Activated T-cell treated with anti-CD3 and anti-CD28 coated beads, Interleukin-2, amount 50 U/mL, for 4 hours (primary cell): ENCODE measurements around the gene SSH2. TPM values are rescaled to one million over a fixed set of nuclear protein-coding genes. Genes with fewer than 3 reads are reported as not detected.

ENCODE experiments used
- ATAC-seq, 2 donors: fragments of 200-7000 bp; cut with Tn5 transposase; one replicate each; pipeline ENCODE4 v1.10.0; 2021
- DNase-seq: peaks from one replicate; pipeline ENCODE4 v3.0.0-alpha.2; 2020
- H3K27me3 Mint-ChIP-seq: one replicate; pipeline ENCODE4 v1.8.0; 2021; ENCODE audit warnings: low read depth, mixed read lengths
- H3K36me3 Mint-ChIP-seq: one replicate; pipeline ENCODE4 v1.8.0; 2022; ENCODE audit warnings: mixed read lengths; ENCODE audit not compliant: insufficient read depth
- H3K4me1 Mint-ChIP-seq: one replicate; pipeline ENCODE4 v1.8.0; 2021; ENCODE audit warnings: low read depth, mixed read lengths
- H3K4me3 Mint-ChIP-seq: one replicate; pipeline ENCODE4 v1.8.0; 2021; ENCODE audit warnings: mild to moderate bottlenecking, moderate library complexity, mixed read lengths
- H3K9me3 Mint-ChIP-seq: one replicate; pipeline ENCODE4 v1.8.0; 2021; ENCODE audit warnings: mixed read lengths
- total RNA-seq, 3 donors: library from RNA; stranded (reverse); gene quantifications; one replicate each; pipeline ENCODE4 v1.2.1, GENCODE V29; 2021

Gene SSH2
- total RNA-seq, 3 donors from 2014 or later: 25.0 to 27.0 (median 25.9) TPM

DNA sequence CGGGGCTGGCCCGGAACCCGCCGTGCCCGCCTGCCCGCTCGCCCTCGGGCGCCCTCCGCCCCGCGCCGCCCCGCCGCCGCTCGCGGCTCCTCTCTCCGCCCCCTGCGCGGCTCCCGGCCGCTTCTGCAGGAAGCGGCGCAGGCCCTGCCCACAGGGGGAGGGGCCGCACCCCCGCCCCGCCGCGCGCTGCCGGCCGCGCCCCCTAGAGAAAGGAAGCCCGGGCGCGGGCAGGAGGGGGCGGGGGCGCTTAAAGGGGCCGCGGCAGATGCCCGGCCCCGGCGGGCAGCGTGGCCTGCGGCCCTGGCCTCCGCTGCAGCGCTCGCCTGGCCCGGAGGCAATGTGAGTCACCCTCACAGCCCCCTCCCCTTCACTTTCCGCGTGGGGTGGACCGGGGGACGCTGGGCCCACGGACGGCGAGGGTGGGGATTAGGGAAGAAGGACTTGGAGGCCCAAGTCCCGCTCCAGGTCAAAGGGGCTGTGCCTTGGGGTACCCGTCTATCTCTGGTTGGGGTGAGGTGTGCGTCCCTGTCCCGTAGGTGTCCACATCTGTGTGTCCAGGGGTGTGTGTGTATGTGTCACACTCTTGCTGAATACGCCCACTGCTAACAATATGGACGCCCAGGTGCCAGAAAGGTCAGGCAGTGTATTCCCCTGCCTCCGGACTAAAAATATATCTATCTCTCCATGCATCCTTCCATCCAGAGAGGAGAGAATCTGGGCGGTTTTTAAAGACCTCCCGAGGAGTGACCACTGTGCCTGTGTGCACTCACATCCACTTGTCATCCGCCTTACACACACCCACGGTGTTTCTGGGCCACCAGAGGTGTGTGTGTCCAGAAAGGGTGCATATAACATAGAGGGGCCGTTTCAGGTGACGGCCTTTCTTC lies 340.3 kb downstream of the SSH2 start, which contains the start of gene GIT1:
TSS of gene GIT1 (minus strand) at position 125 of the 887 bp plus-strand sequence. CDS start 270 bp downstream, outside the sequence.
- ATAC-seq (peak; percentile 80 to 81), DNase-seq (peak; percentile 80)

DNA sequence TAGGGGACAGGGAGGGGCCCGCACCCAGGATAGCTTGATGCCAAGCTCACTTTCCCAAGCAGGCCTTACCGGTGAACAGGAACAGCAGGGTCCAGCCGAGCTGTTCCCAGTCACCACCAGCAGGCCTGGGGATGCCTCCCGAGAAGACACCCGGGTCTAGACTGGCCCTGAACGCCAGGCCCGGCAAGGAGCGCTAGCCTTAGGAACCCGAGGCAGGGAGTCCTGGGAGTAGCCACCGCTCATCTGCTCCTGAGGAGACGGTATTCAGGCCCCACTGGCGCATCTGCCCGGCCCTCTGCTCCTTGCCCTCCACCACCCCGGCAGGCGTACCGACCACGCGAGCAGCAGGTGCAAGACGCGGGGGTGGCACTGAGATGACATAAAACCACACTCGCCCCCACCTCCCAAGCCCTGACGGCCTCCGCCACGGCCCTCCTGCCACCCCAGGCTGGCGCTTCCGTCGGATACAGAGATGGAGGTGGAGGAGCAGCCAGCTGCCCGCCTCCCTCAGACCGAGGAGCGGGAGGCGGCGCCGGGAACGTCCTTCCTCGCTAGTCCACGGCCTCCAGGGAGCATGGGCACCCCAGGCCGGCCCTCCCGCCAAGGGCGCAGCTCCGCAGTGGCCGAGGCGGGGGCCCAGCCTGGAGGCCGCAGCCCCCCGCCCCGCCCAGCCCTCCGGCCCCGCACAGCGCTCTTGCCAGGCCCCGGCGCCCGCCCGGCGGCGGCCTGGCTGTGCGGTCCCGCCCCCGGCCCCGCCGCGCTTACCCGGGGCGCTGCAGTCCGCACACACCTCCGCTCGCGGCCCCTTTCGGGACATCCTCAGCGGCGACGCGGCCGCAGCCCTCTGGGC lies 341.2 kb downstream of the SSH2 start:
- H3K27me3 Mint-ChIP-seq: no peaks in the 10 kb centered on the region
- H3K4me1 Mint-ChIP-seq: peaks cover 62% of the 10 kb centered on the region
- no peaks in the 10 kb centered on the region for H3K9me3 Mint-ChIP-seq
- H3K4me3 Mint-ChIP-seq: peak overlapping the region; percentile 95
- no peaks in the 10 kb centered on the region for H3K36me3 Mint-ChIP-seq
- DNase-seq (peak; percentile 66), ATAC-seq (peak; percentile 28 to 32)

More for the DNA sequence above, 340.3 kb downstream of the SSH2 start, which contains the start of gene GIT1:
- H3K27me3 Mint-ChIP-seq: no peaks in the 10 kb centered on the region
- H3K9me3 Mint-ChIP-seq: no peaks in the 10 kb centered on the region
- H3K36me3 Mint-ChIP-seq: no peaks in the 10 kb centered on the region
- H3K4me1 Mint-ChIP-seq: peaks cover 61% of the 10 kb centered on the region
- peak within 1 kb of the TSS; percentile 95 for H3K4me3 Mint-ChIP-seq

DNA sequence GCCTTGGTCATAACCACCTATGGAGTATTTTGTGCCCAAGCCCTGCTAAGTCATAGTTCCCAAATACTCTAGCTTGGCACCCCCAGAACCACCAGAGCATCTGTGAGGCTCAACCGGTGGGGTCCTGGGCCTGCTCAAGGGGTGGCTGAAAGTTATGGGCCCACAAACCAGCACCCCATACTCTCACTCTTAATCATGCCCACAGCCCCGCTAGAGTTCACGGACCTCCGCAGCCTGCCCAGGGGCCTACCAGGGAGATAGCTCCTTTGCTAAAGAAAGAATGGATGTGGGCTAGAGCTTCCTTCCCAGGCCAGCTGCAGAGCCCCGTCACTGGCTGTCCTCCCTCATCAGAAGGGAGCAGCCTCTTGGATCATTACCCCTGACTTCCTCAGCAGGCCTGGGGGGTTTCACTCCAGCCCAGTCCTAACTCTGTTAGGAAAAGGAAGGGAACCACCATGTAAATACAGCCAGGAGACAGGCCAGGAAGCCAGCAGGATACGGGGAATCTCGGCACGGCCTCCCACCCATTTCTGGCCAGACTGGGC lies 341.9 kb downstream of the SSH2 start:
- Mint-ChIP-seq H3K36me3 (no peaks in the 10 kb centered on the region), H3K27me3 (no peaks in the 10 kb centered on the region), H3K9me3 (no peaks in the 10 kb centered on the region), H3K4me1 (peaks cover 62% of the 10 kb centered on the region), H3K4me3 (peak overlapping the region; percentile 95)
- DNase-seq: no peak
- no peak for ATAC-seq

DNA sequence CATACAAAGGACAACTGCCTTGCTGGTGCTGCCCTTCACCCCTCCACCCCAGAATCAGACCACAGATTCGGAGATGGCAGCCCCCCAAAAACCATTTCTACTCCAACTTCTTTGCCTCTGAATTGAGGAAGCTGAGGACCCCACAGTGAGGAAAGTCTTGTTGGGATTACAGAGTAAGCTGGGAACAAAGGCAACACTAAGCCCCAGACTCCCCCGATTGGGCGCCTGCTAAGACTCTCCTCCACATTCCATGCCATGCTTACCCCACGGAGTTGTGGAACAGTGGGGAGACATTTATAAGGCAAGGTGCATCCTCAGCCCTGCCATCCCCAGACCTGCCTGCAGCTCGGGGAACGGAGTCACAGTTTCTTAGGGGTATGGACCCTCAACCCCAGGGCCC lies 342.4 kb downstream of the SSH2 start:
- no peaks in the 10 kb centered on the region for H3K27me3 Mint-ChIP-seq
- ATAC-seq: no peak
- H3K4me1 Mint-ChIP-seq: peaks cover 61% of the 10 kb centered on the region

DNA sequence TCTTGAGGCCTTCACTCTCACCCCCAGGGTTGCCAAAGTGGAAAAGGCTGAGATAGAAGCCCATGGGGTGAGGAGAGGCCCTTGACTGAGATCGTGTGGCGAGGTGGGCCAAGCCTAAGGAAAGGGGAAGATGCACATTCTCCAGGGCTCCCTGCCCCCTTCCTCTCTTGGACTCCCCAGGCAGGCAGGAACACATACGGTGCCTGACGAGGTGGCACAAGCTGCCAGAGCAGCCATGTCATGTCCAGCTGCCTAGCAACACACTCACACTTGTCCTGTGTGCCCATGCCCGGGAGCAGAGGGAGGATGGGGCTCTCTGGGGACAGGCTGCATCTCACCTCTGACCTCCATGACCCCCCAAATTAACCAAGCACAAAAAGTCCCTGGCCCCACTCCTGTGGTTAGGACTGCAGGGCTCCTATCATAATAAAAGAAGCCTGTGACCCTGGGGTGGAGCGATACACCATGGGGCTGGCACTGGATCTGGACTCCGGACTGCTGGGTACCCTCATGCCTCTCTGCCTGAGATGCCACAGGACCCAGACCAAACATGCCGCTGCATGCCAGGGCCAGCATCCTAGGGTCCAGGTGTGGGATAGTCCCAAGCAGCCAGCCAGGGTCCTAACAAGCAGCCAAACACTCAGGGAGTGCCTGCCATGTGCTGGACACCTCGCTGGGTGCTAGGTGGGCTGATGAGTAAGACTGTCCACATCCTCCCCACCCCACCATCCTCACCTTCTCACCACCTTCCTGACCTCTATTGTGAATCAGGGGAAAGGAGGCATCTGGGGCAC lies 343.2 kb downstream of the SSH2 start:
- Mint-ChIP-seq H3K4me1 (peaks cover 54% of the 10 kb centered on the region), H3K27me3 (no peaks in the 10 kb centered on the region), H3K4me3 (peak overlapping the region; percentile 95), H3K36me3 (peaks cover 4% of the 10 kb centered on the region), H3K9me3 (no peaks in the 10 kb centered on the region)
- ATAC-seq (no peak), DNase-seq (no peak)

More for the DNA sequence above, 342.4 kb downstream of the SSH2 start:
- DNase-seq: no peak
- Mint-ChIP-seq H3K4me3 (peak overlapping the region; percentile 95), H3K36me3 (no peaks in the 10 kb centered on the region), H3K9me3 (no peaks in the 10 kb centered on the region)

DNA sequence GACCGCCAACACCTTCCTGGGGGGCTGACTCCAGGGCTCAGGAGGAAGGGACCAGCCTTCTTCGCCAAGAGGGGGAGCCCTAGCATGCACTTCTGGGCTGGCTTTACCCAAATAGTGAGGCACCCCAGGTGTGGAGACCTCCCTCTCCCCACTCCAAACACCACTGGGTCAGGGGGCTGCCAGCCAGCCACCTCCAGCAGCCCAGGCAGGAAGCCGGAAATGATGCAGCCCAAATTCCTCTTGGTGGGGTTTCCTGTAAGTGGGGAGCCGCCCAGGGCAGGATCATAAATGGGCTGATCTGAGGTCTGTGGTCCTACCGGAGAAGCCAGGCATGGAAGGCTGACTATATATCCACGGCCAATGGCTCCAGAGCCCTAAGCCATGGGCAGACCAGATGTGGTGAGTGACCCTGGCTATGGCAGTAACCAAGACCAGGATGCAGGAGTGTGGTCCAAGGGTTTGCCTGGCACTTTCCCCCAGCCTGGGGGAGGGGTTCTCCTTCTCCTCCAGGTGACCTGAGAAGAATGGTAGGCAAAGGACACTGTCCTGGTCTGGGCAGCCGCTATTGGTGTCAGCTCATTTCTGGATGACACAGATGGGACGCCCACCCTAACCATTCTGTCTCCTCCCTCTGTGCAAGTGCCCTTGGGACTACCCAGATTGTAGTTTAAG lies 344.8 kb downstream of the SSH2 start:
- DNase-seq: peak; percentile 36
- Mint-ChIP-seq H3K4me3 (peak overlapping the region; percentile 29), H3K4me1 (peaks cover 41% of the 10 kb centered on the region), H3K27me3 (no peaks in the 10 kb centered on the region), H3K36me3 (peaks cover 9% of the 10 kb centered on the region), H3K9me3 (no peaks in the 10 kb centered on the region)
- ATAC-seq: no peak

DNA sequence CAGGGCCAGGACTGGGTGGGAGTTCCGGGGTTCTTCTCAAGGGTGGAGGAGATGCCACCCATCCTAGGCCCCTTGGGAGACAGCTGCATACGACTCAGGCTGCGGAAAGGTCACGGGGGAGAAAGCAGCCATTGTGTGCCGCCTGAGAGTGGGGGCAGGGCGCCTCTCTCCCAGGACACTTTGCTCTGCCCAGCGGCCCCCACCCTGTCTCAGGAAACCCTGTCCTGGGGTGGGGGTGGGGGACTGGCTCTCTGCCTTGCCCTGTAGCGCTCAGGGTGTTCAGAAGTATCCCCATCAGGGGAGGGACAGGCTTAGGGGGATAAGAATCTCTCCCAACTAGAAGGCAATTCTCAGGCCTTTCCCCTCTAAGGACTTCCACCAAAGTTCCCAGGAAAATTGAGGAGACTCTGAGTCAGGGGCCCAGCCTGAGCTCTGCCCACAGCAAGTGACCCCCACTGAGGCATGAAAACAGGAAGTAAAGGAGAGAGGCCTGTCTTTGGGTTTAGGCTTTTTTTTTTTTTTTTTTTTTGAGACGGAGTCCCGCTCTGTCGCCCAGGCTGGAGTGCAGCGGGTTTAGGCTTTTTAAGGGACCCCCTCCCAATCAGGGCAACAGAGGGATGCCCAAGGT lies 345.5 kb downstream of the SSH2 start:
- no peaks in the 10 kb centered on the region for H3K9me3 Mint-ChIP-seq
- ATAC-seq (no peak), DNase-seq (no peak)
- H3K4me3 Mint-ChIP-seq: no peak overlapping the region
- H3K36me3 Mint-ChIP-seq: peaks cover 14% of the 10 kb centered on the region
- H3K27me3 Mint-ChIP-seq: no peaks in the 10 kb centered on the region
- peaks cover 36% of the 10 kb centered on the region for H3K4me1 Mint-ChIP-seq

DNA sequence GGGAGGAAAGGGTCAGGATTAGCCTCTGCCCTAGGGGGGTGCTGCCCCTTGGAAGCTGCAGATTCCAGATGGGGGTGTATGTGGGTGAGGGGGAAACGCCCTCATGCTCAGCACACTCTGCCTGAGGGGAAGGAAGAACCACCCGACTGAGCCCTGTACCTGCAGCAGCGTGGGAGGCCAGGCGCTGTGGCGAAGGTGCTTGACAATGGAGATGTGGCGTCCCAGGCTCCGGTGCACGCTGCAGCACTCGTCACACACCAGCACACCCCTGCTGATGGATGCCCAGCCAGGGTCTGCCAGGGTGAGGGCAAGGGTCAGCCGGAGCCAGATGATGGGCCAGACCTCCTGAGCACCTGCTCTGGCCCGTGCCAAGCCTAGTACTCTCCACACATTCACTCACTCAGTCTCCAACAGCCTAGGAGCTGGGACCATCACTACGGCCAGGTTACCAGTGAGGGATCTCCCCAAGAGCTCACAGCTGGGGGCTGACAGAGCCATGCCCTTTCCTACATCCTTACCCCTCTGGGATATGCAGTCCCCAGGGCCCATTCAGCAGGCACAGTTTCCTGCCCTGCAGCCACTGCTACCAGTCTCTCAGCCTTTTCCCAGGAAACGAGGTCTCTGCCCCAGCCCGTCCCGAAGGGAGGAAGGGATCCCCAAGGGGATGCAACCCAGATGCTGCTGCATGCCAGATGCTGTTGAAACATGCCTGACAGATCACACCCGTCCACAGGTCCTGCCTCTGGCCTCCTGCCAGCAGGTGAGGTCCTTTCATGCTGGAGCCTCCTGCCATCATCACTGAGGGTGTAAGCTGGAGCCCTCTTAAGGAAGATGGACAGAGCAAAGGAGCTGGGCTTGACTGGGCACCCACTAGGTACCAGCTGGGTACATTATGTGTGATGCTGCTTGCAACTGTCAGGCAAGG lies 346.4 kb downstream of the SSH2 start:
- H3K36me3 Mint-ChIP-seq: peaks cover 16% of the 10 kb centered on the region
- no peaks in the 10 kb centered on the region for H3K9me3 Mint-ChIP-seq
- H3K27me3 Mint-ChIP-seq: no peaks in the 10 kb centered on the region
- no peak overlapping the region for H3K4me3 Mint-ChIP-seq
- ATAC-seq (no peak), DNase-seq (no peak)
- peaks cover 36% of the 10 kb centered on the region for H3K4me1 Mint-ChIP-seq

DNA sequence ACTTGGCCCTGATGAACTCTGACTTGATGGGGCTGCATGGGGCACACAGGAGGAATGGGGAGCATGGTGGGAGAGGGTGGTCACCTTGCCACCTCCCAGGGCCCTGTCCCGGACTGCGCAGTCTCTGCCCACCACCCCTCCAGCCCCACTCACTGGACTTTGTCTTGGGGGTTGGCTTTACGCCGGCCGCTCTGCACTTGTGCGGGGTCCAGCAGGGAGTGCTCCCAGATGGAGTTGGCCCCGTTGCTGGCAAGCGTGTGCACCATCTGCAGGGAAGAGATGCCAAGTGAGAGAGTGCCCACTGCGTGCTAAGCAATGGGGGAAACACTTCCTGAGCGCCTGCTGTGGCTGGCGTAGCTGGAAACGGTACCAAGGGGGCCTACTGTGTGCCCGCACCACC lies 347.3 kb downstream of the SSH2 start:
- no peak for DNase-seq
- H3K27me3 Mint-ChIP-seq: no peaks in the 10 kb centered on the region

DNA sequence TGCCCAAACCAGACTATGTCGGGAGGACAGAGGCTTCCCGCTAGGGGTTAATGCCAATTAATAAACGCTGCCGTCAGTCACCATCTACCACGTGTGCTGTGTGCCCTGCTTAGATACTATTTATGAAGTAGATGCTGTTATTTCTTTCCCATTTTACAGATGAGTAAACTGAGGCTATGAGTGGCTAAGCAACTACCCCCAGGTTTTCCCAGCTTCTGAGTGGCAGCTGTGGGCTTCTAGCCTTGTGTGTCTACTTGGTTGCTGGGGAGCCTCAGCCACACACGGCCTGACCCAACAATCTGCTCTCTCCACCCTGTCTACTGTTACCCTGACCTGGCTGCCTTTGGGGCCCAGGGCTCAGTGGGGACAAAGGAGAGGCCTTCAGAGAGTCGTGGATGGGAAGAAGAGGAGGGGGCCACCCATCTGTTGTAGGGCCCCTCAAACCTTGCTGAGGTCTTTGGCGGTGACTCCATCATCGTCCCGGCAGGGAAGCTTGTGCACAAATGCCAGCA lies 347.7 kb downstream of the SSH2 start:
- DNase-seq (no peak), ATAC-seq (no peak)
- H3K27me3 Mint-ChIP-seq: no peaks in the 10 kb centered on the region

More for the DNA sequence above, 347.3 kb downstream of the SSH2 start:
- Mint-ChIP-seq H3K36me3 (peaks cover 20% of the 10 kb centered on the region), H3K4me1 (peaks cover 31% of the 10 kb centered on the region), H3K4me3 (no peak overlapping the region), H3K9me3 (no peaks in the 10 kb centered on the region)
- no peak for ATAC-seq

DNA sequence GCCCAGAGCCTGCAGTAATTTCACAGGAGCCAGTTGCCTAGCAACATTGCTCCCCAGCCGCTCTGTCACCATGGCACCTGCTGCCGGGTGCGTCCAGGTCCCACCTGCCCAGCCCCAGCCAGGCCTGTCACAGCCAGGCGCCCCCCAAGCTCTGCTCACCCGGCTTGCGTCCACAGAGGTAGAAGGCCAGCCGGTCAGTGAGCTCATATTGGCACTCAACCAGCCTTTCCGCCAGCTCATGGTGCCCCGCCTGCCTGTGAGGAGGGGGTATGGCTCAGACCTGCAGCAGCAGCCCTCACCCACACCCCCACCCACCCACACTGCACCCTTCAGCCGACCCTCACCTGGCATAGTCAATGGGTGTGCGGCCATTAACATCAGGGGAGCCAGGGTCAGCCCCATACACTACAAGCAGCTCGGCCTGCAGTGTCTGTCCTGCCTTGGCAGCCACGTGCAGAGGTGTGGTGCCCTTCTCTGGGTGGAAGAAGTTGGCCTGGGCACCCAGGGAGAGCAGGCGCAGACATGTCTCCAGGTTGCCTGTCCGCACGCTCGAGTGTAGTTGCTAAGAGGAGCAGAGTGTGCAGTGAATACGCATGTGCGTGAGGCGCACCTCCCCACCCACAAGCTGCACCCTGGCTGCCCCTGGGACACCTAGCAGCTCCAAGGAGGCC lies 348.3 kb downstream of the SSH2 start:
- Mint-ChIP-seq H3K36me3 (peaks cover 20% of the 10 kb centered on the region), H3K4me1 (peaks cover 22% of the 10 kb centered on the region), H3K4me3 (no peak overlapping the region), H3K27me3 (no peaks in the 10 kb centered on the region), H3K9me3 (no peaks in the 10 kb centered on the region)
- ATAC-seq: no peak
- peak; percentile 4 for DNase-seq

More for the DNA sequence above, 347.7 kb downstream of the SSH2 start:
- Mint-ChIP-seq H3K9me3 (no peaks in the 10 kb centered on the region), H3K4me1 (peaks cover 27% of the 10 kb centered on the region), H3K36me3 (peaks cover 20% of the 10 kb centered on the region), H3K4me3 (no peak overlapping the region)
